GM18870 (cell line): ENCODE measurements around the gene KCNT2.
A peak's percentile ranks its signal among the peaks of the same experiment; 100 is the strongest.
"Not testable (repeated sequence)": the region's sequence is repeated elsewhere in the genome, so short reads cannot be mapped to it uniquely, and the experiment has no call there.

Experiments used
- ATAC-seq: cut with Tn5 transposase; IDR thresholded peaks from one replicate; pipeline ENCODE4 v1.9.1; 2021; ENCODE audit warnings: moderate library complexity; ENCODE audit not compliant: unreplicated experiment

KCNT2 gene

GRCh38 chr1:196355206-196355786, 252.9 kb downstream of the KCNT2 start:
- no peak for ATAC-seq

GRCh38 chr1:196344453-196344852, 263.8 kb downstream of the KCNT2 start:
- ATAC-seq, result no peak

- ATAC-seq, result no peak
Measured at GRCh38 chr1:196324345-196324744, 283.9 kb downstream of the KCNT2 start.

- no peak for ATAC-seq
Measured at GRCh38 chr1:196323869-196324268, 284.4 kb downstream of the KCNT2 start.

- no peak for ATAC-seq
Measured at GRCh38 chr1:196319301-196319700, 288.9 kb downstream of the KCNT2 start.

- peak; percentile 43 for ATAC-seq
Measured at GRCh38 chr1:196317535-196318522, 290.4 kb downstream of the KCNT2 start.

- no peak for ATAC-seq
Measured at GRCh38 chr1:196312739-196313138, 295.5 kb downstream of the KCNT2 start.

GRCh38 chr1:196309386-196309785, 298.9 kb downstream of the KCNT2 start:
- ATAC-seq, result peak; percentile 60

GRCh38 chr1:196308176-196308575, 300.1 kb downstream of the KCNT2 start:
- ATAC-seq, result no peak

- no peak for ATAC-seq
Measured at GRCh38 chr1:196306421-196306820, 301.8 kb downstream of the KCNT2 start.

GRCh38 chr1:196305216-196305615, 303.0 kb downstream of the KCNT2 start:
- no peak for ATAC-seq

- ATAC-seq, result no peak
Measured at GRCh38 chr1:196302981-196303380, 305.3 kb downstream of the KCNT2 start.

- ATAC-seq, result no peak
Measured at GRCh38 chr1:196302420-196302819, 305.8 kb downstream of the KCNT2 start.

- no peak for ATAC-seq
Measured at GRCh38 chr1:196295766-196296165, 312.5 kb downstream of the KCNT2 start.

- ATAC-seq, result no peak
Measured at GRCh38 chr1:196278816-196279215, 329.4 kb downstream of the KCNT2 start.

GRCh38 chr1:196277860-196278259, 330.4 kb downstream of the KCNT2 start:
- no peak for ATAC-seq

GRCh38 chr1:196271212-196271947, 336.9 kb downstream of the KCNT2 start:
- ATAC-seq, result no peak

GRCh38 chr1:196263086-196263485, 345.2 kb downstream of the KCNT2 start:
- ATAC-seq, result not testable (repeated sequence)

GRCh38 chr1:196260270-196260669, 348.0 kb downstream of the KCNT2 start:
- ATAC-seq, result no peak

GRCh38 chr1:196259316-196259715, 348.9 kb downstream of the KCNT2 start:
- no peak for ATAC-seq

GRCh38 chr1:196255762-196256161, 352.5 kb downstream of the KCNT2 start:
- ATAC-seq, result no peak
